Large intestine (tissue), 3 donors: ENCODE results near the gene MIEN1. TPM values are rescaled to one million over a fixed set of nuclear protein-coding genes. Genes with fewer than 3 reads are reported as not detected.

Experiments
- DNase-seq, 2 donors: peaks; one replicate each; pipeline versions ENCODE4 v3.0.0 to v3.0.0-alpha.2; 2013
- H3K27ac ChIP-seq: one replicate; pipeline ENCODE4 v1.5.1; 2013; ENCODE audit warnings: low read length
- H3K27me3 ChIP-seq: 2 replicates; pipeline ENCODE4 v1.6.1; 2013; ENCODE audit warnings: low read length; ENCODE audit not compliant: control insufficient read depth, insufficient read depth
- H3K36me3 ChIP-seq: 2 replicates; pipeline ENCODE4 v1.6.1; 2013; ENCODE audit warnings: low read length; ENCODE audit not compliant: control insufficient read depth, insufficient read depth
- H3K4me1 ChIP-seq: one replicate; pipeline ENCODE4 v1.6.1; 2013; ENCODE audit warnings: low read length; ENCODE audit not compliant: control insufficient read depth, insufficient read depth
- H3K4me3 ChIP-seq: one replicate; pipeline ENCODE4 v1.5.1; 2013; ENCODE audit warnings: low read length
- H3K9me3 ChIP-seq: one replicate; pipeline ENCODE4 v1.6.1; 2013; ENCODE audit warnings: mild to moderate bottlenecking, low read depth, low read length, moderate library complexity; ENCODE audit not compliant: control insufficient read depth
- WGBS: methylation state at CpG from one replicate; pipeline ENCODE4 v1.1.5; 2013; ENCODE audit warnings: low lambda C conversion rate; ENCODE audit not compliant: insufficient coverage; 5-methylcytosine and 5-hydroxymethylcytosine counted together
- polyA plus RNA-seq: library from polyadenylated mRNA; unstranded; fragments of 120-200 nt; gene quantifications from one replicate; pipeline ENCODE4 v1.2.1, GENCODE V29; 2013

Gene MIEN1
- polyA plus RNA-seq, 1 donor: 43.8 TPM

- Histone ChIP-seq H3K27me3 (no peaks in the 10 kb centered on the region), H3K27ac (no peak overlapping the region), H3K4me3 (no peak overlapping the region), H3K4me1 (peaks cover 37% of the 10 kb centered on the region), H3K36me3 (peaks cover 28% of the 10 kb centered on the region), H3K9me3 (no peaks in the 10 kb centered on the region)
- no peak for DNase-seq
- WGBS: no CpG with 5 or more reads among the region's 9 CpGs
These were observed 46.9 kb downstream of the MIEN1 start for GRCh38 chr17:39683295-39683939.

- peaks cover 67% of the 10 kb centered on the region for H3K4me1 ChIP-seq
- WGBS: no CpG with 5 or more reads among the region's 12 CpGs
These were observed 50.7 kb downstream of the MIEN1 start for GRCh38 chr17:39679521-39680192.

More at GRCh38 chr17:39679521-39680192, 50.7 kb downstream of the MIEN1 start:
- DNase-seq: peak in 1 of 2 donors; percentile 63
- Histone ChIP-seq H3K27ac (peak overlapping the region; percentile 86), H3K36me3 (peaks cover 26% of the 10 kb centered on the region), H3K4me3 (no peak overlapping the region), H3K27me3 (no peaks in the 10 kb centered on the region), H3K9me3 (no peaks in the 10 kb centered on the region)

Other genes starting within 250 kb of the MIEN1 start
- 0.01 TPM for gene NEUROD2, start 122.6 kb downstream of the MIEN1 start, polyA plus RNA-seq
- gene PPP1R1B, start 103.6 kb downstream of the MIEN1 start, polyA plus RNA-seq: 20.4 TPM
- gene STARD3, start 93.4 kb downstream of the MIEN1 start, polyA plus RNA-seq: 57.9 TPM
- 2.2 TPM for gene TCAP, start 65.2 kb downstream of the MIEN1 start, polyA plus RNA-seq
- gene PNMT, start 62.1 kb downstream of the MIEN1 start, polyA plus RNA-seq: 2.1 TPM
- 31.8 TPM for gene PGAP3, start 42.5 kb downstream of the MIEN1 start, polyA plus RNA-seq
- 175 TPM for gene ERBB2, start 30.5 kb downstream of the MIEN1 start, polyA plus RNA-seq
- 35.9 TPM for gene GRB7, start 7.4 kb upstream of the MIEN1 start, polyA plus RNA-seq
- gene IKZF3, start 133.8 kb upstream of the MIEN1 start, polyA plus RNA-seq: 2.4 TPM
- gene ZPBP2, start 137.7 kb upstream of the MIEN1 start, polyA plus RNA-seq: 0.03 TPM
- 59.7 TPM for gene GSDMB, start 188.1 kb upstream of the MIEN1 start, polyA plus RNA-seq
- 69.6 TPM for gene ORMDL3, start 197.1 kb upstream of the MIEN1 start, polyA plus RNA-seq
- not detected for gene LRRC3C, start 197.2 kb upstream of the MIEN1 start, polyA plus RNA-seq
- gene GSDMA, start 232.5 kb upstream of the MIEN1 start, polyA plus RNA-seq: 0.24 TPM